IPS DF 6.9 (cell line): ENCODE data around the gene PROM1.

ENCODE experiments used
- DNase-seq: peaks from one replicate; pipeline ENCODE4 v3.0.0-alpha.2; 2013; ENCODE audit warnings: low read depth, low spot score
- H3K27ac ChIP-seq: one replicate; pipeline ENCODE4 v1.5.1; 2013; ENCODE audit warnings: low read length, control low read depth
- H3K27me3 ChIP-seq: 2 replicates; pipeline ENCODE4 v1.6.1; 2013; ENCODE audit warnings: mild to moderate bottlenecking, low read length; ENCODE audit not compliant: control insufficient read depth, insufficient read depth
- H3K36me3 ChIP-seq: 2 replicates; pipeline ENCODE4 v1.6.1; 2013; ENCODE audit warnings: low read length; ENCODE audit not compliant: control insufficient read depth, insufficient read depth
- H3K4me1 ChIP-seq: 2 replicates; pipeline ENCODE4 v1.6.1; 2013; ENCODE audit warnings: low read length; ENCODE audit not compliant: control insufficient read depth, insufficient read depth
- H3K4me3 ChIP-seq: 2 replicates; pipeline ENCODE4 v1.5.1; 2013; ENCODE audit warnings: mild to moderate bottlenecking, low read length
- H3K9me3 ChIP-seq: 2 replicates; pipeline ENCODE4 v1.6.1; 2013; ENCODE audit warnings: low read length, inconsistent platforms; ENCODE audit not compliant: control insufficient read depth, insufficient read depth
- WGBS: extraction: QIAGEN DNeasy Blood & Tissue Kit; methylation state at CpG from one replicate; pipeline ENCODE4 v1.1.7; 2013; ENCODE audit warnings: mixed read lengths, missing lambda C conversion rate; ENCODE audit not compliant: insufficient read length, insufficient coverage; 5-methylcytosine and 5-hydroxymethylcytosine counted together

Gene PROM1

GRCh38 chr4:15951781-15952180 is 132.0 kb downstream of the PROM1 start:
- Histone ChIP-seq H3K4me3 (no peak overlapping the region), H3K27ac (no peak overlapping the region), H3K36me3 (no peaks in the 10 kb centered on the region), H3K27me3 (no peaks in the 10 kb centered on the region), H3K4me1 (no peaks in the 10 kb centered on the region), H3K9me3 (no peaks in the 10 kb centered on the region)
- no peak for DNase-seq

GRCh38 chr4:15948826-15949225 is 135.0 kb downstream of the PROM1 start:
- no CpG with 5 or more reads among the region's 9 CpGs for WGBS

GRCh38 chr4:15947684-15948083 is 136.1 kb downstream of the PROM1 start:
- Histone ChIP-seq H3K27me3 (no peaks in the 10 kb centered on the region), H3K27ac (no peak overlapping the region), H3K4me1 (no peaks in the 10 kb centered on the region), H3K4me3 (no peak overlapping the region), H3K9me3 (no peaks in the 10 kb centered on the region), H3K36me3 (no peaks in the 10 kb centered on the region)
- DNase-seq: no peak
- WGBS: no CpG with 5 or more reads among the region's 8 CpGs

More at GRCh38 chr4:15948826-15949225, 135.0 kb downstream of the PROM1 start:
- no peaks in the 10 kb centered on the region for H3K4me1 ChIP-seq
- no peak overlapping the region for H3K4me3 ChIP-seq
- H3K36me3 ChIP-seq: no peaks in the 10 kb centered on the region
- DNase-seq: no peak
- no peak overlapping the region for H3K27ac ChIP-seq
- H3K9me3 ChIP-seq: no peaks in the 10 kb centered on the region
- no peaks in the 10 kb centered on the region for H3K27me3 ChIP-seq

- no peak for DNase-seq
- H3K36me3 ChIP-seq: no peaks in the 10 kb centered on the region
- H3K4me1 ChIP-seq: no peaks in the 10 kb centered on the region
- no CpG with 5 or more reads among the region's 1 CpG for WGBS
- H3K27ac ChIP-seq: no peak overlapping the region
- no peak overlapping the region for H3K4me3 ChIP-seq
- H3K9me3 ChIP-seq: no peaks in the 10 kb centered on the region
- no peaks in the 10 kb centered on the region for H3K27me3 ChIP-seq
Observed at GRCh38 chr4:15945516-15945915, 138.3 kb downstream of the PROM1 start.

- WGBS: no CpG with 5 or more reads among the region's 2 CpGs
- Histone ChIP-seq H3K27ac (no peak overlapping the region), H3K9me3 (no peaks in the 10 kb centered on the region)
Observed at GRCh38 chr4:15944895-15945294, 138.9 kb downstream of the PROM1 start.

GRCh38 chr4:15942283-15942682 is 141.5 kb downstream of the PROM1 start:
- no peak for DNase-seq
- no CpG with 5 or more reads among the region's 1 CpG for WGBS

More at GRCh38 chr4:15944895-15945294, 138.9 kb downstream of the PROM1 start:
- Histone ChIP-seq H3K27me3 (no peaks in the 10 kb centered on the region), H3K4me1 (no peaks in the 10 kb centered on the region), H3K36me3 (no peaks in the 10 kb centered on the region), H3K4me3 (no peak overlapping the region)
- DNase-seq: no peak

GRCh38 chr4:15938640-15939039 is 145.2 kb downstream of the PROM1 start, which contains the start of gene FGFBP1:
Gene FGFBP1, minus strand, starts transcription at chr4:15938740. Its CDS starts 2,108 bp downstream, at chr4:15936632.
- H3K4me3 ChIP-seq: no peak within 1 kb of the TSS
- WGBS: no CpG with 5 or more reads among the region's 4 CpGs
- H3K27ac ChIP-seq: no peak within 1 kb of the TSS

More at GRCh38 chr4:15942283-15942682, 141.5 kb downstream of the PROM1 start:
- Histone ChIP-seq H3K4me3 (no peak overlapping the region), H3K9me3 (no peaks in the 10 kb centered on the region), H3K4me1 (no peaks in the 10 kb centered on the region), H3K27me3 (no peaks in the 10 kb centered on the region), H3K36me3 (no peaks in the 10 kb centered on the region), H3K27ac (no peak overlapping the region)

GRCh38 chr4:15938182-15938581 is 145.6 kb downstream of the PROM1 start:
- Histone ChIP-seq H3K27me3 (no peaks in the 10 kb centered on the region), H3K4me1 (no peaks in the 10 kb centered on the region), H3K36me3 (no peaks in the 10 kb centered on the region), H3K4me3 (no peak overlapping the region), H3K27ac (no peak overlapping the region), H3K9me3 (no peaks in the 10 kb centered on the region)
- no peak for DNase-seq
- WGBS: no CpG with 5 or more reads among the region's 8 CpGs

More at GRCh38 chr4:15938640-15939039, 145.2 kb downstream of the PROM1 start, which contains the start of gene FGFBP1:
- no peaks in the 10 kb centered on the region for H3K27me3 ChIP-seq
- no peaks in the 10 kb centered on the region for H3K9me3 ChIP-seq
- no peaks in the 10 kb centered on the region for H3K36me3 ChIP-seq
- DNase-seq: no peak
- no peaks in the 10 kb centered on the region for H3K4me1 ChIP-seq

- H3K9me3 ChIP-seq: no peaks in the 10 kb centered on the region
- H3K4me3 ChIP-seq: no peak overlapping the region
- H3K4me1 ChIP-seq: no peaks in the 10 kb centered on the region
- no peaks in the 10 kb centered on the region for H3K36me3 ChIP-seq
- H3K27me3 ChIP-seq: no peaks in the 10 kb centered on the region
- 100% methylated on average over 1 of the region's 4 CpGs for WGBS
- no peak for DNase-seq
- H3K27ac ChIP-seq: no peak overlapping the region
Observed at GRCh38 chr4:15936495-15936894, 147.3 kb downstream of the PROM1 start.

- no peak for DNase-seq
Observed at GRCh38 chr4:15935504-15936402, 148.1 kb downstream of the PROM1 start.

More at GRCh38 chr4:15935504-15936402, 148.1 kb downstream of the PROM1 start:
- Histone ChIP-seq H3K27me3 (no peaks in the 10 kb centered on the region), H3K36me3 (no peaks in the 10 kb centered on the region), H3K4me3 (no peak overlapping the region), H3K27ac (no peak overlapping the region), H3K9me3 (no peaks in the 10 kb centered on the region), H3K4me1 (no peaks in the 10 kb centered on the region)
- WGBS: no CpG with 5 or more reads among the region's 10 CpGs
